ENCODE data around the gene WWC2.

WWC2 gene

DNA sequence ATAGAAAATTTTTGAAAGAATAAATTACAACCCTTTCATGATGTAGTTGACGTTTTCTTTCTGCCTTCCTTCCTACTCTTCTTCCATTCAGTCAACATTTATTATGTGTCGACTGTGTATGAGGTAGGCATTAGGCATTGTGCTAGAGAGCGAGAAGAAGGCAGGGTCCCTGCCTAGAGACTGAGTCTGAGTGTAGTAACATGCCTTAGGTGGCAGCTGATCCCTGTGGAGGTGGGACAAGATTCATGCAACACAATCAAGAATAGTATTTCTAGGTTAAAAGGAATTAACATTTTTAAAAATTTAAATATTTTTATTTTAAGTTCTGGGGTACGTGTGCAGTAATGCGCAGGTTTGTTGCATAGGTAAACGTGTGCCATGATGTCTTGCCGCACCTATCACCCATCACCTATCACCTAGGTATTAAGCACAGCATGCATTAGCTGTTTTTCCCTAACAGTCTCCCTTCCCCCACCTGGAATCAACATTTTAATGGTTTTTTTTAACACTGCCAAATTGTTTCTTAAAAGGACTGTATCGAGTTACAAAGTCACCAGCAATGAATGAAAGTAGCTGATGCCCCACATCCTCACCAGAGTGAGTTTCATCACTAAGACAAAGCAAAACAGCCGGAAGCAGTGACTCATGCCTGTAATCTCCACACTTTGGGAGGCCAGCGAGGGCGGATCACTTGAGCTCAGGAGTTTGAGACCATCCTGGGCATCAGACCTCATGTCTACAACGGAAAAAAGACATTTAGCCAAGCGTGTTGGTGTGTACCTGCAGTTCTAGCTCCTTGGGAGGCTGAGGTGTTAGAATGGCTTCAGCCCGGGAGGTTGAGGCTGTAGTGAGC, 84.0 kb downstream of the WWC2 start (continued):
- TF ChIP-seq, protein P1, sequence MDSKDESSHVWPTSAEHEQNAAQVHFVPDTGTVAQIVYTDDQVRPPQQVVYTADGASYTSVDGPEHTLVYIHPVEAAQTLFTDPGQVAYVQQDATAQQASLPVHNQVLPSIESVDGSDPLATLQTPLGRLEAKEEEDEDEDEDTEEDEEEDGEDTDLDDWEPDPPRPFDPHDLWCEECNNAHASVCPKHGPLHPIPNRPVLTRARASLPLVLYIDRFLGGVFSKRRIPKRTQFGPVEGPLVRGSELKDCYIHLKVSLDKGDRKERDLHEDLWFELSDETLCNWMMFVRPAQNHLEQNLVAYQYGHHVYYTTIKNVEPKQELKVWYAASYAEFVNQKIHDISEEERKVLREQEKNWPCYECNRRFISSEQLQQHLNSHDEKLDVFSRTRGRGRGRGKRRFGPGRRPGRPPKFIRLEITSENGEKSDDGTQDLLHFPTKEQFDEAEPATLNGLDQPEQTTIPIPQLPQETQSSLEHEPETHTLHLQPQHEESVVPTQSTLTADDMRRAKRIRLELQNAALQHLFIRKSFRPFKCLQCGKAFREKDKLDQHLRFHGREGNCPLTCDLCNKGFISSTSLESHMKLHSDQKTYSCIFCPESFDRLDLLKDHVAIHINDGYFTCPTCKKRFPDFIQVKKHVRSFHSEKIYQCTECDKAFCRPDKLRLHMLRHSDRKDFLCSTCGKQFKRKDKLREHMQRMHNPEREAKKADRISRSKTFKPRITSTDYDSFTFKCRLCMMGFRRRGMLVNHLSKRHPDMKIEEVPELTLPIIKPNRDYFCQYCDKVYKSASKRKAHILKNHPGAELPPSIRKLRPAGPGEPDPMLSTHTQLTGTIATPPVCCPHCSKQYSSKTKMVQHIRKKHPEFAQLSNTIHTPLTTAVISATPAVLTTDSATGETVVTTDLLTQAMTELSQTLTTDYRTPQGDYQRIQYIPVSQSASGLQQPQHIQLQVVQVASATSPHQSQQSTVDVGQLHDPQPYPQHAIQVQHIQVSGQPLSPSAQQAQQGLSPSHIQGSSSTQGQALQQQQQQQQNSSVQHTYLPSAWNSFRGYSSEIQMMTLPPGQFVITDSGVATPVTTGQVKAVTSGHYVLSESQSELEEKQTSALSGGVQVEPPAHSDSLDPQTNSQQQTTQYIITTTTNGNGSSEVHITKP (tag by site-specific recombination; IDR thresholded peaks at IDR 0.05) = no peak
- TF ChIP-seq, protein P2, sequence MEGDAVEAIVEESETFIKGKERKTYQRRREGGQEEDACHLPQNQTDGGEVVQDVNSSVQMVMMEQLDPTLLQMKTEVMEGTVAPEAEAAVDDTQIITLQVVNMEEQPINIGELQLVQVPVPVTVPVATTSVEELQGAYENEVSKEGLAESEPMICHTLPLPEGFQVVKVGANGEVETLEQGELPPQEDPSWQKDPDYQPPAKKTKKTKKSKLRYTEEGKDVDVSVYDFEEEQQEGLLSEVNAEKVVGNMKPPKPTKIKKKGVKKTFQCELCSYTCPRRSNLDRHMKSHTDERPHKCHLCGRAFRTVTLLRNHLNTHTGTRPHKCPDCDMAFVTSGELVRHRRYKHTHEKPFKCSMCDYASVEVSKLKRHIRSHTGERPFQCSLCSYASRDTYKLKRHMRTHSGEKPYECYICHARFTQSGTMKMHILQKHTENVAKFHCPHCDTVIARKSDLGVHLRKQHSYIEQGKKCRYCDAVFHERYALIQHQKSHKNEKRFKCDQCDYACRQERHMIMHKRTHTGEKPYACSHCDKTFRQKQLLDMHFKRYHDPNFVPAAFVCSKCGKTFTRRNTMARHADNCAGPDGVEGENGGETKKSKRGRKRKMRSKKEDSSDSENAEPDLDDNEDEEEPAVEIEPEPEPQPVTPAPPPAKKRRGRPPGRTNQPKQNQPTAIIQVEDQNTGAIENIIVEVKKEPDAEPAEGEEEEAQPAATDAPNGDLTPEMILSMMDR (tag by site-specific recombination; IDR thresholded peaks at IDR 0.05) = no peak
- TF ChIP-seq YY1 (tag by site-specific recombination; IDR thresholded peaks at IDR 0.05) (no peak), ZNF174 (tag by site-specific recombination; IDR thresholded peaks at IDR 0.05) (no peak), ZNF629 (tag by site-specific recombination; IDR thresholded peaks at IDR 0.05) (peak; percentile 83), ZNF791 (tag by site-specific recombination; IDR thresholded peaks at IDR 0.05) (no peak), KLF9 (tag by site-specific recombination; IDR thresholded peaks at IDR 0.05; ENCODE audit: low read depth) (no peak), ZFHX2 (tag by site-specific recombination; conservative IDR thresholded peaks at IDR 0.05) (peak; percentile 48; the same call in 1 of the 2 replicates), GLIS2 (tag by site-specific recombination; IDR thresholded peaks at IDR 0.05) (peak; percentile 71), ZNF501 (tag by site-specific recombination; IDR thresholded peaks at IDR 0.05) (peak; percentile 46; the same call in 1 of the 2 replicates), ZNF354C (tag by site-specific recombination; IDR thresholded peaks at IDR 0.05; ENCODE audit: borderline replicate concordance, low read depth) (no peak)
- TF ChIP-seq, protein P3, sequence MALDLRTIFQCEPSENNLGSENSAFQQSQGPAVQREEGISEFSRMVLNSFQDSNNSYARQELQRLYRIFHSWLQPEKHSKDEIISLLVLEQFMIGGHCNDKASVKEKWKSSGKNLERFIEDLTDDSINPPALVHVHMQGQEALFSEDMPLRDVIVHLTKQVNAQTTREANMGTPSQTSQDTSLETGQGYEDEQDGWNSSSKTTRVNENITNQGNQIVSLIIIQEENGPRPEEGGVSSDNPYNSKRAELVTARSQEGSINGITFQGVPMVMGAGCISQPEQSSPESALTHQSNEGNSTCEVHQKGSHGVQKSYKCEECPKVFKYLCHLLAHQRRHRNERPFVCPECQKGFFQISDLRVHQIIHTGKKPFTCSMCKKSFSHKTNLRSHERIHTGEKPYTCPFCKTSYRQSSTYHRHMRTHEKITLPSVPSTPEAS (tag by site-specific recombination; IDR thresholded peaks at IDR 0.05) = no peak; the same call in 1 of the 2 replicates
- TF ChIP-seq, protein P4, sequence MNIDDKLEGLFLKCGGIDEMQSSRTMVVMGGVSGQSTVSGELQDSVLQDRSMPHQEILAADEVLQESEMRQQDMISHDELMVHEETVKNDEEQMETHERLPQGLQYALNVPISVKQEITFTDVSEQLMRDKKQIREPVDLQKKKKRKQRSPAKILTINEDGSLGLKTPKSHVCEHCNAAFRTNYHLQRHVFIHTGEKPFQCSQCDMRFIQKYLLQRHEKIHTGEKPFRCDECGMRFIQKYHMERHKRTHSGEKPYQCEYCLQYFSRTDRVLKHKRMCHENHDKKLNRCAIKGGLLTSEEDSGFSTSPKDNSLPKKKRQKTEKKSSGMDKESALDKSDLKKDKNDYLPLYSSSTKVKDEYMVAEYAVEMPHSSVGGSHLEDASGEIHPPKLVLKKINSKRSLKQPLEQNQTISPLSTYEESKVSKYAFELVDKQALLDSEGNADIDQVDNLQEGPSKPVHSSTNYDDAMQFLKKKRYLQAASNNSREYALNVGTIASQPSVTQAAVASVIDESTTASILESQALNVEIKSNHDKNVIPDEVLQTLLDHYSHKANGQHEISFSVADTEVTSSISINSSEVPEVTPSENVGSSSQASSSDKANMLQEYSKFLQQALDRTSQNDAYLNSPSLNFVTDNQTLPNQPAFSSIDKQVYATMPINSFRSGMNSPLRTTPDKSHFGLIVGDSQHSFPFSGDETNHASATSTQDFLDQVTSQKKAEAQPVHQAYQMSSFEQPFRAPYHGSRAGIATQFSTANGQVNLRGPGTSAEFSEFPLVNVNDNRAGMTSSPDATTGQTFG (tag by site-specific recombination; IDR thresholded peaks at IDR 0.05; ENCODE audit: borderline replicate concordance) = no peak
- TF ChIP-seq, protein P5, sequence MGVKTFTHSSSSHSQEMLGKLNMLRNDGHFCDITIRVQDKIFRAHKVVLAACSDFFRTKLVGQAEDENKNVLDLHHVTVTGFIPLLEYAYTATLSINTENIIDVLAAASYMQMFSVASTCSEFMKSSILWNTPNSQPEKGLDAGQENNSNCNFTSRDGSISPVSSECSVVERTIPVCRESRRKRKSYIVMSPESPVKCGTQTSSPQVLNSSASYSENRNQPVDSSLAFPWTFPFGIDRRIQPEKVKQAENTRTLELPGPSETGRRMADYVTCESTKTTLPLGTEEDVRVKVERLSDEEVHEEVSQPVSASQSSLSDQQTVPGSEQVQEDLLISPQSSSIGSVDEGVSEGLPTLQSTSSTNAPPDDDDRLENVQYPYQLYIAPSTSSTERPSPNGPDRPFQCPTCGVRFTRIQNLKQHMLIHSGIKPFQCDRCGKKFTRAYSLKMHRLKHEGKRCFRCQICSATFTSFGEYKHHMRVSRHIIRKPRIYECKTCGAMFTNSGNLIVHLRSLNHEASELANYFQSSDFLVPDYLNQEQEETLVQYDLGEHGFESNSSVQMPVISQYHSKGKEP (tag by site-specific recombination; IDR thresholded peaks at IDR 0.05) = peak; percentile 31; the same call in 1 of the 2 replicates
- TF ChIP-seq, protein P6, sequence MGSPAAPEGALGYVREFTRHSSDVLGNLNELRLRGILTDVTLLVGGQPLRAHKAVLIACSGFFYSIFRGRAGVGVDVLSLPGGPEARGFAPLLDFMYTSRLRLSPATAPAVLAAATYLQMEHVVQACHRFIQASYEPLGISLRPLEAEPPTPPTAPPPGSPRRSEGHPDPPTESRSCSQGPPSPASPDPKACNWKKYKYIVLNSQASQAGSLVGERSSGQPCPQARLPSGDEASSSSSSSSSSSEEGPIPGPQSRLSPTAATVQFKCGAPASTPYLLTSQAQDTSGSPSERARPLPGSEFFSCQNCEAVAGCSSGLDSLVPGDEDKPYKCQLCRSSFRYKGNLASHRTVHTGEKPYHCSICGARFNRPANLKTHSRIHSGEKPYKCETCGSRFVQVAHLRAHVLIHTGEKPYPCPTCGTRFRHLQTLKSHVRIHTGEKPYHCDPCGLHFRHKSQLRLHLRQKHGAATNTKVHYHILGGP (tag by site-specific recombination; IDR thresholded peaks at IDR 0.05) = peak; percentile 53; the same call in 1 of the 2 replicates
- TF ChIP-seq, protein P7, sequence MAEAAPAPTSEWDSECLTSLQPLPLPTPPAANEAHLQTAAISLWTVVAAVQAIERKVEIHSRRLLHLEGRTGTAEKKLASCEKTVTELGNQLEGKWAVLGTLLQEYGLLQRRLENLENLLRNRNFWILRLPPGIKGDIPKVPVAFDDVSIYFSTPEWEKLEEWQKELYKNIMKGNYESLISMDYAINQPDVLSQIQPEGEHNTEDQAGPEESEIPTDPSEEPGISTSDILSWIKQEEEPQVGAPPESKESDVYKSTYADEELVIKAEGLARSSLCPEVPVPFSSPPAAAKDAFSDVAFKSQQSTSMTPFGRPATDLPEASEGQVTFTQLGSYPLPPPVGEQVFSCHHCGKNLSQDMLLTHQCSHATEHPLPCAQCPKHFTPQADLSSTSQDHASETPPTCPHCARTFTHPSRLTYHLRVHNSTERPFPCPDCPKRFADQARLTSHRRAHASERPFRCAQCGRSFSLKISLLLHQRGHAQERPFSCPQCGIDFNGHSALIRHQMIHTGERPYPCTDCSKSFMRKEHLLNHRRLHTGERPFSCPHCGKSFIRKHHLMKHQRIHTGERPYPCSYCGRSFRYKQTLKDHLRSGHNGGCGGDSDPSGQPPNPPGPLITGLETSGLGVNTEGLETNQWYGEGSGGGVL (tag by site-specific recombination; IDR thresholded peaks at IDR 0.05) = no peak; the same call in 1 of the 2 replicates
